Liver (tissue), 3 donors: ENCODE measurements around the gene NBAS.

Experiments used
- RAD21 ChIP-seq, 2 donors: IDR thresholded peaks; 2 replicates each; pipeline ENCODE4 v1.6.1; 2016; ENCODE audit warnings: antibody characterized with exemption in 2 of 2, mild to moderate bottlenecking in 2 of 2
- SP1 ChIP-seq: IDR thresholded peaks from 2 replicates; pipeline ENCODE4 v1.6.1; 2018; ENCODE audit warnings: antibody characterized with exemption, mild to moderate bottlenecking
- TF ChIP-seq, protein P1 (sequence below): fragments of 150-350 bp; IDR thresholded peaks from 2 replicates; pipeline ENCODE4 v1.5.1; 2017; ENCODE audit warnings: improper control_type of control experiment, low read depth, low read length; ENCODE audit not compliant: missing input control
- TF ChIP-seq, protein P2 (sequence below): IDR thresholded peaks from 2 replicates; pipeline ENCODE4 v1.6.1; 2016; ENCODE audit warnings: antibody characterized with exemption
- donor health status: healthy.
- donor health status: healthy.

DNA sequence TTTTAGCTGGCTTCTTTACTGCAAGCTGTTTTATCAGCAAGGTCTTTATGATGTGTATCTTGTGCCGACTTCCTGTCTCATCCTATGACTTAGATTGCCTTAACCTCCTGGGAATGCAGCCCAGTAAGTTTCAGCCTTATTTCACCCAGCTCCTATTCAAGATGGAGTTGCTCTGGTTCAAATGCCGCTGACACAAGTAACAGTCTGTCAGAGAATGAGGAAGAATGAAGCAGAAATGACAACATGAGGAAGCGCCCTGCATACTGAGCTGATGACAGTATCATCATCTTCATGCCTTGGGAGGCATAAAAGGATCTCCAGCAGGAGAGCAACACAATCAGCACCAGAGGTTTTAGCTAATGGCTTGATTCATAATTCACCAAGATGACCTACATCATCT is 309.4 kb downstream of the NBAS start:
- TF ChIP-seq SP1 (no peak), RAD21 (IDR thresholded peaks at IDR 0.05) (no peak)
- TF ChIP-seq, protein P1, sequence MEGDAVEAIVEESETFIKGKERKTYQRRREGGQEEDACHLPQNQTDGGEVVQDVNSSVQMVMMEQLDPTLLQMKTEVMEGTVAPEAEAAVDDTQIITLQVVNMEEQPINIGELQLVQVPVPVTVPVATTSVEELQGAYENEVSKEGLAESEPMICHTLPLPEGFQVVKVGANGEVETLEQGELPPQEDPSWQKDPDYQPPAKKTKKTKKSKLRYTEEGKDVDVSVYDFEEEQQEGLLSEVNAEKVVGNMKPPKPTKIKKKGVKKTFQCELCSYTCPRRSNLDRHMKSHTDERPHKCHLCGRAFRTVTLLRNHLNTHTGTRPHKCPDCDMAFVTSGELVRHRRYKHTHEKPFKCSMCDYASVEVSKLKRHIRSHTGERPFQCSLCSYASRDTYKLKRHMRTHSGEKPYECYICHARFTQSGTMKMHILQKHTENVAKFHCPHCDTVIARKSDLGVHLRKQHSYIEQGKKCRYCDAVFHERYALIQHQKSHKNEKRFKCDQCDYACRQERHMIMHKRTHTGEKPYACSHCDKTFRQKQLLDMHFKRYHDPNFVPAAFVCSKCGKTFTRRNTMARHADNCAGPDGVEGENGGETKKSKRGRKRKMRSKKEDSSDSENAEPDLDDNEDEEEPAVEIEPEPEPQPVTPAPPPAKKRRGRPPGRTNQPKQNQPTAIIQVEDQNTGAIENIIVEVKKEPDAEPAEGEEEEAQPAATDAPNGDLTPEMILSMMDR: no peak
- TF ChIP-seq, protein P2, sequence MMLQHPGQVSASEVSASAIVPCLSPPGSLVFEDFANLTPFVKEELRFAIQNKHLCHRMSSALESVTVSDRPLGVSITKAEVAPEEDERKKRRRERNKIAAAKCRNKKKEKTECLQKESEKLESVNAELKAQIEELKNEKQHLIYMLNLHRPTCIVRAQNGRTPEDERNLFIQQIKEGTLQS: no peak
